Measurements from ENCODE around the gene PFN1.

PFN1 gene

GRCh38 chr17:4899341-4900230 lies 48.7 kb downstream of the PFN1 start, which contains the start of gene C17orf107:
Gene C17orf107, plus strand, starts transcription at chr17:4899536. Its CDS starts 227 bp downstream, at chr17:4899763.
- 96% methylated on average over 60 of the region's 60 CpGs for WGBS
- no peaks in the 10 kb centered on the region for H3K4me1 ChIP-seq (ENCODE audit: control insufficient read depth, insufficient read depth, low read depth, low read length)
- H3K4me2 ChIP-seq (ENCODE audit: low read length, poor library complexity, severe bottlenecking), result no peak within 1 kb of the TSS
- peaks cover under 1% of the 10 kb centered on the region for H3K79me1 ChIP-seq (replicated peaks; ENCODE audit: low read length, poor library complexity, severe bottlenecking)
- H3K9me3 ChIP-seq (ENCODE audit: control insufficient read depth, low read length), result no peaks in the 10 kb centered on the region
- no peak within 1 kb of the TSS for H2BK120ac ChIP-seq (ENCODE audit: low read depth, low read length)
- DNase-seq, result no peak
- H3K9ac ChIP-seq (ENCODE audit: low read length), result peak within 1 kb of the TSS; percentile 84
- no peak within 1 kb of the TSS for H3K27ac ChIP-seq (ENCODE audit: low read length, poor library complexity, severe bottlenecking)
- H2BK5ac ChIP-seq (ENCODE audit: low read depth, low read length, poor library complexity, severe bottlenecking), result no peak within 1 kb of the TSS
- H2AK5ac ChIP-seq (ENCODE audit: low read length, severe bottlenecking), result no peak within 1 kb of the TSS
- H3K23ac ChIP-seq (ENCODE audit: low read length in 2 of 2), result no peak within 1 kb of the TSS
- no peak within 1 kb of the TSS for H4K91ac ChIP-seq (ENCODE audit: low read length)
- peak within 1 kb of the TSS in 1 of 2 experiments; percentile 80 for H3K4me3 ChIP-seq (ENCODE audit: insufficient read depth in 1 of 2, low read depth in 1 of 2, low read length in 2 of 2)
- peaks cover 0 to 35% of the 10 kb centered on the region in 2 experiments for H3K27me3 ChIP-seq (ENCODE audit: control insufficient read depth in 1 of 2, insufficient read depth in 1 of 2, low read length in 2 of 2)
- no peak within 1 kb of the TSS for H2BK15ac ChIP-seq (ENCODE audit: low read depth, poor library complexity, severe bottlenecking)
- no peak within 1 kb of the TSS for H2AFZ ChIP-seq (ENCODE audit: low read depth, low read length)
- no peak within 1 kb of the TSS for H3K4ac ChIP-seq (ENCODE audit: low read depth in 1 of 2, low read length in 2 of 2)
- H2BK12ac ChIP-seq (ENCODE audit: low read length in 2 of 2), result no peak within 1 kb of the TSS
- no peak within 1 kb of the TSS for H3K18ac ChIP-seq (ENCODE audit: low read depth in 1 of 2, low read length in 2 of 2)
- no peak within 1 kb of the TSS for H3K14ac ChIP-seq (ENCODE audit: low read length in 2 of 2)
- no peak within 1 kb of the TSS for H4K8ac ChIP-seq (ENCODE audit: low read length)
- peaks cover 30 to 77% of the 10 kb centered on the region in 2 experiments for H3K36me3 ChIP-seq (ENCODE audit: control insufficient read depth in 1 of 2, insufficient read depth in 2 of 2, low read depth in 1 of 2, low read length in 2 of 2)

GRCh38 chr17:4898927-4899326 lies 49.4 kb downstream of the PFN1 start:
- peaks cover 2% of the 10 kb centered on the region for H3K79me1 ChIP-seq (replicated peaks; ENCODE audit: low read length, poor library complexity, severe bottlenecking)
- no peak overlapping the region for H3K23ac ChIP-seq (ENCODE audit: low read length in 2 of 2)
- DNase-seq, result no peak
- no peak overlapping the region for H2BK5ac ChIP-seq (ENCODE audit: low read depth, low read length, poor library complexity, severe bottlenecking)
- H3K14ac ChIP-seq (ENCODE audit: low read length in 2 of 2), result no peak overlapping the region
- H3K4me1 ChIP-seq (ENCODE audit: control insufficient read depth, insufficient read depth, low read depth, low read length), result peaks cover 1% of the 10 kb centered on the region
- H2AFZ ChIP-seq (ENCODE audit: low read depth, low read length), result no peak overlapping the region
- peak overlapping the region; percentile 84 for H3K9ac ChIP-seq (ENCODE audit: low read length)
- no peak overlapping the region for H3K4me2 ChIP-seq (ENCODE audit: low read length, poor library complexity, severe bottlenecking)
- no peak overlapping the region for H3K18ac ChIP-seq (ENCODE audit: low read depth in 1 of 2, low read length in 2 of 2)
- H2AK5ac ChIP-seq (ENCODE audit: low read length, severe bottlenecking), result no peak overlapping the region
- H3K4ac ChIP-seq (ENCODE audit: low read depth in 1 of 2, low read length in 2 of 2), result no peak overlapping the region
- H3K9me3 ChIP-seq (ENCODE audit: control insufficient read depth, low read length), result no peaks in the 10 kb centered on the region
- H4K91ac ChIP-seq (ENCODE audit: low read length), result no peak overlapping the region
- H2BK15ac ChIP-seq (ENCODE audit: low read depth, poor library complexity, severe bottlenecking), result no peak overlapping the region
- peaks cover 0 to 28% of the 10 kb centered on the region in 2 experiments for H3K27me3 ChIP-seq (ENCODE audit: control insufficient read depth in 1 of 2, insufficient read depth in 1 of 2, low read length in 2 of 2)
- 98% methylated on average over 34 of the region's 34 CpGs for WGBS
- no peak overlapping the region for H3K27ac ChIP-seq (ENCODE audit: low read length, poor library complexity, severe bottlenecking)
- H4K8ac ChIP-seq (ENCODE audit: low read length), result no peak overlapping the region
- H3K36me3 ChIP-seq (ENCODE audit: control insufficient read depth in 1 of 2, insufficient read depth in 2 of 2, low read depth in 1 of 2, low read length in 2 of 2), result peaks cover 36 to 83% of the 10 kb centered on the region in 2 experiments
- H2BK12ac ChIP-seq (ENCODE audit: low read length in 2 of 2), result no peak overlapping the region
- peak overlapping the region in 1 of 2 experiments; percentile 80 for H3K4me3 ChIP-seq (ENCODE audit: insufficient read depth in 1 of 2, low read depth in 1 of 2, low read length in 2 of 2)
- no peak overlapping the region for H2BK120ac ChIP-seq (ENCODE audit: low read depth, low read length)

- no peaks in the 10 kb centered on the region for H3K9me3 ChIP-seq (ENCODE audit: control insufficient read depth, low read length)
- H2BK120ac ChIP-seq (ENCODE audit: low read depth, low read length), result no peak overlapping the region
- H3K4ac ChIP-seq (ENCODE audit: low read depth in 1 of 2, low read length in 2 of 2), result no peak overlapping the region
- H3K4me1 ChIP-seq (ENCODE audit: control insufficient read depth, insufficient read depth, low read depth, low read length), result peaks cover 1% of the 10 kb centered on the region
- H3K79me1 ChIP-seq (replicated peaks; ENCODE audit: low read length, poor library complexity, severe bottlenecking), result peaks cover 2% of the 10 kb centered on the region
- no peak for DNase-seq
- peaks cover 0 to 27% of the 10 kb centered on the region in 2 experiments for H3K27me3 ChIP-seq (ENCODE audit: control insufficient read depth in 1 of 2, insufficient read depth in 1 of 2, low read length in 2 of 2)
- no peak overlapping the region for H4K91ac ChIP-seq (ENCODE audit: low read length)
- H3K14ac ChIP-seq (ENCODE audit: low read length in 2 of 2), result no peak overlapping the region
- H3K4me2 ChIP-seq (ENCODE audit: low read length, poor library complexity, severe bottlenecking), result no peak overlapping the region
- no peak overlapping the region for H2AK5ac ChIP-seq (ENCODE audit: low read length, severe bottlenecking)
- no peak overlapping the region for H3K18ac ChIP-seq (ENCODE audit: low read depth in 1 of 2, low read length in 2 of 2)
- no peak overlapping the region for H3K27ac ChIP-seq (ENCODE audit: low read length, poor library complexity, severe bottlenecking)
- H2BK15ac ChIP-seq (ENCODE audit: low read depth, poor library complexity, severe bottlenecking), result no peak overlapping the region
- H3K9ac ChIP-seq (ENCODE audit: low read length), result peak overlapping the region; percentile 84
- peaks cover 40 to 89% of the 10 kb centered on the region in 2 experiments for H3K36me3 ChIP-seq (ENCODE audit: control insufficient read depth in 1 of 2, insufficient read depth in 2 of 2, low read depth in 1 of 2, low read length in 2 of 2)
- H3K23ac ChIP-seq (ENCODE audit: low read length in 2 of 2), result no peak overlapping the region
- H2BK12ac ChIP-seq (ENCODE audit: low read length in 2 of 2), result no peak overlapping the region
- H2BK5ac ChIP-seq (ENCODE audit: low read depth, low read length, poor library complexity, severe bottlenecking), result no peak overlapping the region
- 93% methylated on average over 8 of the region's 8 CpGs for WGBS
- no peak overlapping the region for H3K4me3 ChIP-seq (ENCODE audit: insufficient read depth in 1 of 2, low read depth in 1 of 2, low read length in 2 of 2)
- no peak overlapping the region for H2AFZ ChIP-seq (ENCODE audit: low read depth, low read length)
- H4K8ac ChIP-seq (ENCODE audit: low read length), result no peak overlapping the region
These were observed 50.0 kb downstream of the PFN1 start for GRCh38 chr17:4898351-4898750.

- no peak overlapping the region for H2AK5ac ChIP-seq (ENCODE audit: low read length, severe bottlenecking)
- no peak overlapping the region for H2BK12ac ChIP-seq (ENCODE audit: low read length in 2 of 2)
- peaks cover 44 to 95% of the 10 kb centered on the region in 2 experiments for H3K36me3 ChIP-seq (ENCODE audit: control insufficient read depth in 1 of 2, insufficient read depth in 2 of 2, low read depth in 1 of 2, low read length in 2 of 2)
- H3K9me3 ChIP-seq (ENCODE audit: control insufficient read depth, low read length), result no peaks in the 10 kb centered on the region
- H2BK15ac ChIP-seq (ENCODE audit: low read depth, poor library complexity, severe bottlenecking), result no peak overlapping the region
- H3K14ac ChIP-seq (ENCODE audit: low read length in 2 of 2), result no peak overlapping the region
- H3K4ac ChIP-seq (ENCODE audit: low read depth in 1 of 2, low read length in 2 of 2), result no peak overlapping the region
- no peak overlapping the region for H3K4me3 ChIP-seq (ENCODE audit: insufficient read depth in 1 of 2, low read depth in 1 of 2, low read length in 2 of 2)
- peaks cover 3% of the 10 kb centered on the region for H3K4me1 ChIP-seq (ENCODE audit: control insufficient read depth, insufficient read depth, low read depth, low read length)
- DNase-seq, result no peak
- peaks cover 0 to 22% of the 10 kb centered on the region in 2 experiments for H3K27me3 ChIP-seq (ENCODE audit: control insufficient read depth in 1 of 2, insufficient read depth in 1 of 2, low read length in 2 of 2)
- no peak overlapping the region for H3K4me2 ChIP-seq (ENCODE audit: low read length, poor library complexity, severe bottlenecking)
- no peak overlapping the region for H2BK120ac ChIP-seq (ENCODE audit: low read depth, low read length)
- no peak overlapping the region for H4K8ac ChIP-seq (ENCODE audit: low read length)
- H3K9ac ChIP-seq (ENCODE audit: low read length), result no peak overlapping the region
- WGBS, result 95% methylated on average over 5 of the region's 5 CpGs
- no peak overlapping the region for H2BK5ac ChIP-seq (ENCODE audit: low read depth, low read length, poor library complexity, severe bottlenecking)
- no peak overlapping the region for H3K23ac ChIP-seq (ENCODE audit: low read length in 2 of 2)
- H3K79me1 ChIP-seq (replicated peaks; ENCODE audit: low read length, poor library complexity, severe bottlenecking), result peaks cover 2% of the 10 kb centered on the region
- H3K18ac ChIP-seq (ENCODE audit: low read depth in 1 of 2, low read length in 2 of 2), result no peak overlapping the region
- no peak overlapping the region for H2AFZ ChIP-seq (ENCODE audit: low read depth, low read length)
- no peak overlapping the region for H4K91ac ChIP-seq (ENCODE audit: low read length)
- no peak overlapping the region for H3K27ac ChIP-seq (ENCODE audit: low read length, poor library complexity, severe bottlenecking)
These were observed 50.5 kb downstream of the PFN1 start for GRCh38 chr17:4897785-4898184.

Data from mesenchymal stem cell (in vitro differentiated cells and primary cell).